Keratinocyte (primary cell): ENCODE measurements around the gene FOXL3.

Experiments
- EZH2 ChIP-seq: IDR thresholded peaks from one replicate; pipeline ENCODE4 v1.6.1; 2012; ENCODE audit warnings: inconsistent platforms, mild to moderate bottlenecking, low read length, moderate library complexity
- TF ChIP-seq, protein P1 (sequence below), 3 experiments: IDR thresholded peaks in 1 of 3; conservative IDR thresholded peaks in 1 of 3; optimal IDR thresholded peaks in 1 of 3; 2 replicates in 2 of 3; 3 replicates in 1 of 3; pipeline versions ENCODE3 to v1.5.1; 2011; ENCODE audit warnings: low read length in 3 of 3, mild to moderate bottlenecking in 3 of 3, moderate library complexity in 2 of 3, control low read depth in 1 of 3, inconsistent platforms in 1 of 3; ENCODE audit not compliant: insufficient read depth in 2 of 3; ENCODE audit errors: extremely low read depth in 1 of 3

DNA sequence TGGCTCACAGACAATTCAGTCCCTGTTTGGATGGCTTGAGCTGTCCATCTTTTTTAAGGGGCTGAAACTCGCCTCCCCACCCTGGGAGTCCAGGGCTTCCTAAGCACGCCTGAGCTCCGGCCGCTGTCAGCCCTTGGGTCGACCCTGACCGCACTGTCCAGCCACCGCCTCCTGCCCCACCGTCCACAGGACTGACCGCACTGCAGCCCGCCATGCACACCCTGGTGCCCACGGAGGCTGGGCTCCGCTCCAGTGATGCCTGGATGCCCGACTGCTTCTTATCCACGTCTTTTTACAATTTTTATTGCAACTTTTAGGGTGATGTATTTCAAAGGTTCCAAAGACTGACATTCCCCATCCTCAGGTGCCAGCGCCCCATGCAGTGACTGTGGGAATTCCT lies 39.4 kb upstream of the FOXL3 start:
- TF ChIP-seq, protein P1, sequence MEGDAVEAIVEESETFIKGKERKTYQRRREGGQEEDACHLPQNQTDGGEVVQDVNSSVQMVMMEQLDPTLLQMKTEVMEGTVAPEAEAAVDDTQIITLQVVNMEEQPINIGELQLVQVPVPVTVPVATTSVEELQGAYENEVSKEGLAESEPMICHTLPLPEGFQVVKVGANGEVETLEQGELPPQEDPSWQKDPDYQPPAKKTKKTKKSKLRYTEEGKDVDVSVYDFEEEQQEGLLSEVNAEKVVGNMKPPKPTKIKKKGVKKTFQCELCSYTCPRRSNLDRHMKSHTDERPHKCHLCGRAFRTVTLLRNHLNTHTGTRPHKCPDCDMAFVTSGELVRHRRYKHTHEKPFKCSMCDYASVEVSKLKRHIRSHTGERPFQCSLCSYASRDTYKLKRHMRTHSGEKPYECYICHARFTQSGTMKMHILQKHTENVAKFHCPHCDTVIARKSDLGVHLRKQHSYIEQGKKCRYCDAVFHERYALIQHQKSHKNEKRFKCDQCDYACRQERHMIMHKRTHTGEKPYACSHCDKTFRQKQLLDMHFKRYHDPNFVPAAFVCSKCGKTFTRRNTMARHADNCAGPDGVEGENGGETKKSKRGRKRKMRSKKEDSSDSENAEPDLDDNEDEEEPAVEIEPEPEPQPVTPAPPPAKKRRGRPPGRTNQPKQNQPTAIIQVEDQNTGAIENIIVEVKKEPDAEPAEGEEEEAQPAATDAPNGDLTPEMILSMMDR (optimal IDR thresholded peaks at IDR 0.05 in 1 of 3, IDR thresholded peaks at IDR 0.05 in 1 of 3, conservative IDR thresholded peaks at IDR 0.05 in 1 of 3; ENCODE audit: extremely low read depth in 1 of 3, insufficient read depth in 2 of 3, low read length in 3 of 3) = no peak
- TF ChIP-seq EZH2 = no peak
